ENCODE data around the gene NANOS2. TPM values are rescaled to one million over a fixed set of nuclear protein-coding genes. Genes with fewer than 3 reads are reported as not detected.
A peak's percentile ranks its signal among the peaks of the same experiment; 100 is the strongest.

The NANOS2 gene
- total and polyA plus RNA-seq, 2 of the 13 experiments (the other 11 are each of a cell fraction or from before 2014, with no cell fraction given), result not detected

DNA sequence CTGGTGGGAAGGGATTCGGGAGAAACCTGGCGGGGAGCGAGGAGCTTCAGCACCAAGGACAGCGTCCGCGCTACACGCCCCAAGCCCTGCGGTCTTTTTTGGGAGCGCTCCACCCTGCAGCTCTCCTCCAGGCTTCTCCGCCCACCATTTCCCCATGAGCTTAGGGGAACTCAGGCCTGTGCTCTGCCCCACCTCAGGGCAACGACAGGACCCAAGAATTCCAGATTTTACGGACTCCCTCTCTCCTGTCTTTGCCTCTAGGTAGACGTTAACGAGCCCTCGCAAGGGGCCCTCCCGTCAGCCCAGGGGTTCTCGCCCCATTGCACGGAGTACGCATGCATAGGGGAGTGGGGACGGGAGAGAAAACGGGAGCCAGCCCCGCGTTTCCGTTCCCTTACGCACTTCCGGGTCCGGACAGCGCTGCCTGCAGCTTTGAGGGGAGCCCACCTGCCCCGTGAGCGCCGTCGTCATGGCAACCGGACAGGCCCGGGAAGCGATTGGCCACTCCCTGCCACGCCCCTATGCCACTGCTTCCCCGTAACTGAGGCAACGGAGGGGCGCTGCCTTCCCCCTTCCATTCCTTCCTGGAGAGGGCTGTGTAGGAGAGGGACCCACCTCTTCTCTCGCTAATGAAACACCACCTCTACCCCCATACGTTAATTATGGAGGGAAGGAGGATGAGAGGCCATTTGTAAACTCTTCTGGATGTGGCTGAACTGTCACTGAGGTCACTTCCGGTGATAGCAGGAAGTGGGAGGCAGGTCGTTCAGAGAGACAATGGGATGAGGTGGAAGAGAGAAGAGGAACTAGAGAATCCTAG, 38.3 kb upstream of the NANOS2 start (continued):
- TF ChIP-seq, protein P1, sequence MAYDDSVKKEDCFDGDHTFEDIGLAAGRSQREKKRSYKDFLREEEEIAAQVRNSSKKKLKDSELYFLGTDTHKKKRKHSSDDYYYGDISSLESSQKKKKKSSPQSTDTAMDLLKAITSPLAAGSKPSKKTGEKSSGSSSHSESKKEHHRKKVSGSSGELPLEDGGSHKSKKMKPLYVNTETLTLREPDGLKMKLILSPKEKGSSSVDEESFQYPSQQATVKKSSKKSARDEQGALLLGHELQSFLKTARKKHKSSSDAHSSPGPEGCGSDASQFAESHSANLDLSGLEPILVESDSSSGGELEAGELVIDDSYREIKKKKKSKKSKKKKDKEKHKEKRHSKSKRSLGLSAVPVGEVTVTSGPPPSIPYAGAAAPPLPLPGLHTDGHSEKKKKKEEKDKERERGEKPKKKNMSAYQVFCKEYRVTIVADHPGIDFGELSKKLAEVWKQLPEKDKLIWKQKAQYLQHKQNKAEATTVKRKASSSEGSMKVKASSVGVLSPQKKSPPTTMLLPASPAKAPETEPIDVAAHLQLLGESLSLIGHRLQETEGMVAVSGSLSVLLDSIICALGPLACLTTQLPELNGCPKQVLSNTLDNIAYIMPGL (CRISPR knock-in tag; IDR thresholded peaks at IDR 0.05; ENCODE audit: borderline replicate concordance in 1 of 2, low read depth in 1 of 2), result 0 out of 4 replicates have a peak, but pooled peaks of 1 of the 2 experiments have one; percentile 37
- TF ChIP-seq, protein P2, sequence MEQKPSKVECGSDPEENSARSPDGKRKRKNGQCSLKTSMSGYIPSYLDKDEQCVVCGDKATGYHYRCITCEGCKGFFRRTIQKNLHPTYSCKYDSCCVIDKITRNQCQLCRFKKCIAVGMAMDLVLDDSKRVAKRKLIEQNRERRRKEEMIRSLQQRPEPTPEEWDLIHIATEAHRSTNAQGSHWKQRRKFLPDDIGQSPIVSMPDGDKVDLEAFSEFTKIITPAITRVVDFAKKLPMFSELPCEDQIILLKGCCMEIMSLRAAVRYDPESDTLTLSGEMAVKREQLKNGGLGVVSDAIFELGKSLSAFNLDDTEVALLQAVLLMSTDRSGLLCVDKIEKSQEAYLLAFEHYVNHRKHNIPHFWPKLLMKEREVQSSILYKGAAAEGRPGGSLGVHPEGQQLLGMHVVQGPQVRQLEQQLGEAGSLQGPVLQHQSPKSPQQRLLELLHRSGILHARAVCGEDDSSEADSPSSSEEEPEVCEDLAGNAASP (CRISPR knock-in tag; IDR thresholded peaks at IDR 0.05; ENCODE audit: borderline replicate concordance), result peak; percentile 64; the same call in 1 of the 2 replicates
- TF ChIP-seq ZNF343 (CRISPR knock-in tag; IDR thresholded peaks at IDR 0.05), result no peak
- TF ChIP-seq, protein P3, sequence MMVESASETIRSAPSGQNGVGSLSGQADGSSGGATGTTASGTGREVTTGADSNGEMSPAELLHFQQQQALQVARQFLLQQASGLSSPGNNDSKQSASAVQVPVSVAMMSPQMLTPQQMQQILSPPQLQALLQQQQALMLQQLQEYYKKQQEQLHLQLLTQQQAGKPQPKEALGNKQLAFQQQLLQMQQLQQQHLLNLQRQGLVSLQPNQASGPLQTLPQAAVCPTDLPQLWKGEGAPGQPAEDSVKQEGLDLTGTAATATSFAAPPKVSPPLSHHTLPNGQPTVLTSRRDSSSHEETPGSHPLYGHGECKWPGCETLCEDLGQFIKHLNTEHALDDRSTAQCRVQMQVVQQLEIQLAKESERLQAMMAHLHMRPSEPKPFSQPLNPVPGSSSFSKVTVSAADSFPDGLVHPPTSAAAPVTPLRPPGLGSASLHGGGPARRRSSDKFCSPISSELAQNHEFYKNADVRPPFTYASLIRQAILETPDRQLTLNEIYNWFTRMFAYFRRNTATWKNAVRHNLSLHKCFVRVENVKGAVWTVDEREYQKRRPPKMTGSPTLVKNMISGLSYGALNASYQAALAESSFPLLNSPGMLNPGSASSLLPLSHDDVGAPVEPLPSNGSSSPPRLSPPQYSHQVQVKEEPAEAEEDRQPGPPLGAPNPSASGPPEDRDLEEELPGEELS (CRISPR knock-in tag; IDR thresholded peaks at IDR 0.05), result no peak
- no peak for TF ChIP-seq ZFP90 (CRISPR knock-in tag; IDR thresholded peaks at IDR 0.05; ENCODE audit: borderline replicate concordance)
- TF ChIP-seq, protein P4, sequence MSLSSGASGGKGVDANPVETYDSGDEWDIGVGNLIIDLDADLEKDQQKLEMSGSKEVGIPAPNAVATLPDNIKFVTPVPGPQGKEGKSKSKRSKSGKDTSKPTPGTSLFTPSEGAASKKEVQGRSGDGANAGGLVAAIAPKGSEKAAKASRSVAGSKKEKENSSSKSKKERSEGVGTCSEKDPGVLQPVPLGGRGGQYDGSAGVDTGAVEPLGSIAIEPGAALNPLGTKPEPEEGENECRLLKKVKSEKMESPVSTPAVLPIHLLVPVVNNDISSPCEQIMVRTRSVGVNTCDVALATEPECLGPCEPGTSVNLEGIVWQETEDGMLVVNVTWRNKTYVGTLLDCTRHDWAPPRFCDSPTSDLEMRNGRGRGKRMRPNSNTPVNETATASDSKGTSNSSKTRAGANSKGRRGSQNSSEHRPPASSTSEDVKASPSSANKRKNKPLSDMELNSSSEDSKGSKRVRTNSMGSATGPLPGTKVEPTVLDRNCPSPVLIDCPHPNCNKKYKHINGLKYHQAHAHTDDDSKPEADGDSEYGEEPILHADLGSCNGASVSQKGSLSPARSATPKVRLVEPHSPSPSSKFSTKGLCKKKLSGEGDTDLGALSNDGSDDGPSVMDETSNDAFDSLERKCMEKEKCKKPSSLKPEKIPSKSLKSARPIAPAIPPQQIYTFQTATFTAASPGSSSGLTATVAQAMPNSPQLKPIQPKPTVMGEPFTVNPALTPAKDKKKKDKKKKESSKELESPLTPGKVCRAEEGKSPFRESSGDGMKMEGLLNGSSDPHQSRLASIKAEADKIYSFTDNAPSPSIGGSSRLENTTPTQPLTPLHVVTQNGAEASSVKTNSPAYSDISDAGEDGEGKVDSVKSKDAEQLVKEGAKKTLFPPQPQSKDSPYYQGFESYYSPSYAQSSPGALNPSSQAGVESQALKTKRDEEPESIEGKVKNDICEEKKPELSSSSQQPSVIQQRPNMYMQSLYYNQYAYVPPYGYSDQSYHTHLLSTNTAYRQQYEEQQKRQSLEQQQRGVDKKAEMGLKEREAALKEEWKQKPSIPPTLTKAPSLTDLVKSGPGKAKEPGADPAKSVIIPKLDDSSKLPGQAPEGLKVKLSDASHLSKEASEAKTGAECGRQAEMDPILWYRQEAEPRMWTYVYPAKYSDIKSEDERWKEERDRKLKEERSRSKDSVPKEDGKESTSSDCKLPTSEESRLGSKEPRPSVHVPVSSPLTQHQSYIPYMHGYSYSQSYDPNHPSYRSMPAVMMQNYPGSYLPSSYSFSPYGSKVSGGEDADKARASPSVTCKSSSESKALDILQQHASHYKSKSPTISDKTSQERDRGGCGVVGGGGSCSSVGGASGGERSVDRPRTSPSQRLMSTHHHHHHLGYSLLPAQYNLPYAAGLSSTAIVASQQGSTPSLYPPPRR (CRISPR knock-in tag; IDR thresholded peaks at IDR 0.05; ENCODE audit: borderline replicate concordance), result no peak
- no peak for TF ChIP-seq SETDB1 (CRISPR knock-in tag; IDR thresholded peaks at IDR 0.05; ENCODE audit: borderline replicate concordance)
- TF ChIP-seq CAMTA2 (CRISPR knock-in tag; IDR thresholded peaks at IDR 0.05; ENCODE audit: borderline replicate concordance), result no peak
- no peak for TF ChIP-seq RCOR2 (CRISPR knock-in tag; IDR thresholded peaks at IDR 0.05)
- TF ChIP-seq, protein P5, sequence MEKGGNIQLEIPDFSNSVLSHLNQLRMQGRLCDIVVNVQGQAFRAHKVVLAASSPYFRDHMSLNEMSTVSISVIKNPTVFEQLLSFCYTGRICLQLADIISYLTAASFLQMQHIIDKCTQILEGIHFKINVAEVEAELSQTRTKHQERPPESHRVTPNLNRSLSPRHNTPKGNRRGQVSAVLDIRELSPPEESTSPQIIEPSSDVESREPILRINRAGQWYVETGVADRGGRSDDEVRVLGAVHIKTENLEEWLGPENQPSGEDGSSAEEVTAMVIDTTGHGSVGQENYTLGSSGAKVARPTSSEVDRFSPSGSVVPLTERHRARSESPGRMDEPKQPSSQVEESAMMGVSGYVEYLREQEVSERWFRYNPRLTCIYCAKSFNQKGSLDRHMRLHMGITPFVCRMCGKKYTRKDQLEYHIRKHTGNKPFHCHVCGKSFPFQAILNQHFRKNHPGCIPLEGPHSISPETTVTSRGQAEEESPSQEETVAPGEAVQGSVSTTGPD (CRISPR knock-in tag; IDR thresholded peaks at IDR 0.05), result no peak
- no peak for TF ChIP-seq TBP (CRISPR knock-in tag; IDR thresholded peaks at IDR 0.05)
- TF ChIP-seq RFX1 (IDR thresholded peaks at IDR 0.05), result peak; percentile 41
- peak; percentile 46; the same call in 1 of the 2 replicates for TF ChIP-seq ZNF790 (CRISPR knock-in tag; IDR thresholded peaks at IDR 0.05; ENCODE audit: borderline replicate concordance)
- no peak for TF ChIP-seq PHF21A (CRISPR knock-in tag; IDR thresholded peaks at IDR 0.05)
- no peak for TF ChIP-seq AGO1 (IDR thresholded peaks at IDR 0.05; ENCODE audit: low read depth, low read length, poor library complexity, severe bottlenecking)
- TF ChIP-seq ETV6 (CRISPR knock-in tag; conservative IDR thresholded peaks at IDR 0.05), result peak; percentile 64; the same call in 1 of the 2 replicates

All from HepG2 (cell line).